B cell (primary cell): Measurements from ENCODE around the gene NEAT1.

Experiments used
- CTCF ChIP-seq: fragments of 200-600 bp; IDR thresholded peaks from one replicate; pipeline ENCODE4 v1.8.0; 2022; ENCODE audit warnings: antibody characterized with exemption, mild to moderate bottlenecking
- EZH2 ChIP-seq: IDR thresholded peaks from 2 replicates; pipeline ENCODE4 v1.6.1; 2012; ENCODE audit warnings: borderline replicate concordance, low read depth, mild to moderate bottlenecking, moderate library complexity, low read length; ENCODE audit not compliant: insufficient read depth, poor library complexity, severe bottlenecking

- TF ChIP-seq CTCF (no peak), EZH2 (no peak)
Measured at GRCh38 chr11:65398362-65398910, 24.2 kb upstream of the NEAT1 start.
